SK-N-SH treated with all-trans-retinoic acid at 6 μM for 48 hours (cell line): Measurements from ENCODE around the gene TPO.

Experiments
- ATAC-seq: fragments of 200-7000 bp; cut with Tn5 transposase; 3 replicates; pipeline ENCODE4 v1.9.1; 2020; ENCODE audit warnings: mild to moderate bottlenecking, moderate library complexity
- BACH2 ChIP-seq: fragments of 250-450 bp; sonication (Bioruptor Pico); IDR thresholded peaks from 2 replicates; pipeline ENCODE4 v1.9.0; 2021; ENCODE audit warnings: mild to moderate bottlenecking, borderline replicate concordance
- ESRRG ChIP-seq: fragments of 250-450 bp; sonication (Bioruptor Pico); IDR thresholded peaks from 2 replicates; pipeline ENCODE4 v1.6.1; 2021; ENCODE audit warnings: mild to moderate bottlenecking
- GLIS3 ChIP-seq: fragments of 250-450 bp; sonication (Bioruptor Pico); IDR thresholded peaks from 2 replicates; pipeline ENCODE4 v1.5.0; 2020; ENCODE audit warnings: mild to moderate bottlenecking, moderate library complexity
- ISL1 ChIP-seq: fragments of 250-450 bp; sonication (Bioruptor Pico); IDR thresholded peaks from 2 replicates; pipeline ENCODE4 v2.1.2; 2022; ENCODE audit warnings: mild to moderate bottlenecking, moderate library complexity
- PATZ1 ChIP-seq: fragments of 250-450 bp; sonication (Bioruptor Pico); IDR thresholded peaks from 2 replicates; pipeline ENCODE4 v1.8.0; 2020; ENCODE audit warnings: mild to moderate bottlenecking, moderate library complexity, borderline replicate concordance
- RARB ChIP-seq: fragments of 250-450 bp; sonication (Bioruptor Pico); IDR thresholded peaks from 2 replicates; pipeline ENCODE4 v1.8.0; 2021; ENCODE audit warnings: mild to moderate bottlenecking, moderate library complexity
- SNAI2 ChIP-seq: fragments of 250-450 bp; sonication (Bioruptor Pico); IDR thresholded peaks from 2 replicates; pipeline ENCODE4 v1.5.0; 2020; ENCODE audit warnings: mild to moderate bottlenecking, moderate library complexity
- TCF4 ChIP-seq: fragments of 250-450 bp; sonication (Bioruptor Pico); IDR thresholded peaks from 2 replicates; pipeline ENCODE4 v1.8.0; 2021; ENCODE audit warnings: mild to moderate bottlenecking, moderate library complexity, borderline replicate concordance
- TOX ChIP-seq: fragments of 250-450 bp; sonication (Bioruptor Pico); IDR thresholded peaks from 2 replicates; pipeline ENCODE4 v1.8.0; 2021; ENCODE audit warnings: mild to moderate bottlenecking, moderate library complexity, borderline replicate concordance
- TSHZ2 ChIP-seq: fragments of 250-450 bp; sonication (Bioruptor Pico); IDR thresholded peaks from 2 replicates; pipeline ENCODE4 v1.5.0; 2020; ENCODE audit warnings: mild to moderate bottlenecking, moderate library complexity
- ZC3H10 ChIP-seq: fragments of 250-450 bp; sonication (Bioruptor Pico); IDR thresholded peaks from 2 replicates; pipeline ENCODE4 v1.5.1; 2021; ENCODE audit warnings: mild to moderate bottlenecking, moderate library complexity
- ZFP3 ChIP-seq: fragments of 250-450 bp; sonication (Bioruptor Pico); IDR thresholded peaks from 2 replicates; pipeline ENCODE4 v1.5.0; 2020; ENCODE audit warnings: mild to moderate bottlenecking, moderate library complexity
- ZNF565 ChIP-seq: fragments of 450-650 bp; formaldehyde crosslinking; conservative IDR thresholded peaks from 2 replicates; pipeline ENCODE4 v1.5.0; 2020; ENCODE audit warnings: low read depth, mild to moderate bottlenecking, moderate library complexity
- ZNF8 ChIP-seq: fragments of 450-650 bp; formaldehyde crosslinking; IDR thresholded peaks from 2 replicates; pipeline ENCODE4 v1.5.0; 2020; ENCODE audit warnings: mild to moderate bottlenecking, moderate library complexity

The TPO gene

GRCh38 chr2:1588051-1588977 lies 175.1 kb downstream of the TPO start:
- no peak for ATAC-seq
- TF ChIP-seq ZC3H10 (no peak), ESRRG (CRISPR knock-in tag) (no peak), ZNF8 (CRISPR knock-in tag) (no peak), SNAI2 (CRISPR knock-in tag) (no peak), ZNF565 (no peak)

GRCh38 chr2:1588978-1589621 lies 175.8 kb downstream of the TPO start:
- ATAC-seq = no peak
- TF ChIP-seq ISL1 (CRISPR knock-in tag) (no peak), ZFP3 (CRISPR knock-in tag) (no peak), SNAI2 (CRISPR knock-in tag) (no peak), ZNF8 (CRISPR knock-in tag) (no peak)

GRCh38 chr2:1590596-1591460 lies 177.6 kb downstream of the TPO start:
- TF ChIP-seq PATZ1 (no peak), TSHZ2 (CRISPR knock-in tag) (0 out of 2 replicates have a peak, but pooled peaks have one; percentile 8)
- ATAC-seq = no peak

GRCh38 chr2:1591461-1591770 lies 178.2 kb downstream of the TPO start:
- no peak for TF ChIP-seq PATZ1
- no peak for TF ChIP-seq GLIS3 (CRISPR knock-in tag)
- no peak for TF ChIP-seq RARB (CRISPR knock-in tag)
- TF ChIP-seq ZFP3 (CRISPR knock-in tag) = no peak
- TF ChIP-seq ZNF8 (CRISPR knock-in tag) = no peak
- TF ChIP-seq ZC3H10 = no peak
- no peak for TF ChIP-seq SNAI2 (CRISPR knock-in tag)
- no peak for TF ChIP-seq TOX (CRISPR knock-in tag)
- no peak for TF ChIP-seq BACH2
- no peak for TF ChIP-seq TCF4 (CRISPR knock-in tag)
- TF ChIP-seq, all 23 proteins: peak for 0
- ATAC-seq = no peak
